NK-92 (cell line): ENCODE measurements around the gene DLL4.

Experiments used
- DNase-seq: peaks from one replicate; lab custom pipeline; 2025; ENCODE audit not compliant: unreplicated experiment; lab: John Stamatoyannopoulos, UW

The DLL4 gene

GRCh38 chr15:40906091-40906990 lies 22.8 kb upstream of the DLL4 start:
- no peak for DNase-seq

GRCh38 chr15:40906991-40907802 lies 21.9 kb upstream of the DLL4 start:
- no peak for DNase-seq

GRCh38 chr15:40908095-40908494 lies 21.0 kb upstream of the DLL4 start:
- DNase-seq, result no peak

- no peak for DNase-seq
Observed at GRCh38 chr15:40909662-40910630, 19.2 kb upstream of the DLL4 start.

- DNase-seq, result no peak
Observed at GRCh38 chr15:40911141-40911540, 18.0 kb upstream of the DLL4 start.

- no peak for DNase-seq
Observed at GRCh38 chr15:40911693-40912092, 17.4 kb upstream of the DLL4 start.

GRCh38 chr15:40912478-40912877 lies 16.7 kb upstream of the DLL4 start:
- no peak for DNase-seq

- DNase-seq, result no peak
Observed at GRCh38 chr15:40914013-40914412, 15.1 kb upstream of the DLL4 start.

GRCh38 chr15:40914486-40914885 lies 14.7 kb upstream of the DLL4 start:
- no peak for DNase-seq

- no peak for DNase-seq
Observed at GRCh38 chr15:40915116-40915661, 14.0 kb upstream of the DLL4 start.

GRCh38 chr15:40915679-40916078 lies 13.5 kb upstream of the DLL4 start:
- DNase-seq, result no peak

- no peak for DNase-seq
Observed at GRCh38 chr15:40917585-40917984, 11.6 kb upstream of the DLL4 start.

GRCh38 chr15:40918146-40918798 lies 10.9 kb upstream of the DLL4 start:
- no peak for DNase-seq

GRCh38 chr15:40918799-40919392 lies 10.2 kb upstream of the DLL4 start:
- DNase-seq, result no peak

GRCh38 chr15:40921949-40922607 lies 7.1 kb upstream of the DLL4 start:
- DNase-seq, result no peak

GRCh38 chr15:40922608-40923005 lies 6.5 kb upstream of the DLL4 start:
- DNase-seq, result no peak

GRCh38 chr15:40923551-40923950 lies 5.6 kb upstream of the DLL4 start:
- DNase-seq, result no peak

- no peak for DNase-seq
Observed at GRCh38 chr15:40925495-40925862, 3.7 kb upstream of the DLL4 start.
